GM21447 (cell line): ENCODE data around the gene WDFY1.
"Not testable (repeated sequence)": the region's sequence is repeated elsewhere in the genome, so short reads cannot be mapped to it uniquely, and the experiment has no call there.

Experiments
- ATAC-seq: cut with Tn5 transposase; IDR thresholded peaks from one replicate; pipeline ENCODE4 v1.9.1; 2021; ENCODE audit not compliant: unreplicated experiment

WDFY1 gene

DNA sequence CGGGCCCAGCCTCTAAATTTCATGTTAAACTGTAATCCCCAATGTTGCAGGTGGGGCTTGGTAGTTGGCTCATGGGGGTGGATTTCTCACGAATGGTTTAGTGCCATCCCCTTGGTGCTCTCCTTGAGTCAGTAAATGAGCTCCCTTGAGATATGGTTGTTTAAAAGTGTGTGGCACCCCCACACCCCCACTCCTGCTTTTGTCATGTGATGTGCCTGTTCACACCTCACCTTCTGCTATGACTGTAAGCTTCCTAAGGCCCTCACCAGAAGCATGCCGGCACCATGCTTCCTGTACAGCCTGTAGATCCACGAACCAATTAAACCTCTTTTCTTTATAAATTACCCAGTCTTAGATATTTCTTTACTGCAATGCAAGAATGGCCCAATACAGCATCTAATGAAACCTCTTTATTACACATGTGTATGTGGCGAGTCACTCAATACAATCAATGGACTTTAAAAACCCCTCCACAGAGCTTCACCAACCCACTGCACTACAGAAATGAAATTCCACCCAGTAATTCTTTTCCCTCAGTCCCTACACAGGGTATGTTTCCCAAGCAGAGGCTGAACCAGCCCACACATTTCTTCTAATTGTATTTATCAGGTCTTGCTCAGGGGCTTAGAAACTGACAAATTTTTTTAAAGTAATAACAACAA is 47.3 kb downstream of the WDFY1 start:
- ATAC-seq, result no peak

- ATAC-seq, result peak; percentile 66
Measured at GRCh38 chr2:223896833-223897311, 48.3 kb downstream of the WDFY1 start.

- no peak for ATAC-seq
Measured at GRCh38 chr2:223894968-223895367, 50.2 kb downstream of the WDFY1 start.

DNA sequence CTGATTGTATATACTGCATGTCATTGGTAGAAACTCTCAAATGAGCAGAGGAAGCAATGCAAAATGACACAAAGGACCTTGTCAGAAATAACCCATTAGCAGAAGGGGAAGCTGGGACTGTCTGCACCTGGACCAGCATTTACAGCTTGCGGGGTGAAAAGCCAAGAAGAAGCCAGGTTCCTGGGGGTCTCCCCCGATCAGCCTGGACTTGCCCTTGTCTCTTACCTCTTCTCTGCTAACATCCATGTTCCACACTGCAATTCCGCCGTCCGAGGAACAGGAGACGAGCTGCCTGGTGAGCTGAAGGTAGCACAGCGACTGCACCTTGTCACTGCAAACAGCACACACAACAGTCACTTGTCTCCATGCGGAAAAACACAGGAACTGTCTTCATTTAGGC is 51.1 kb downstream of the WDFY1 start:
- ATAC-seq, result no peak

GRCh38 chr2:223890721-223891120 is 54.4 kb downstream of the WDFY1 start:
- ATAC-seq, result no peak

DNA sequence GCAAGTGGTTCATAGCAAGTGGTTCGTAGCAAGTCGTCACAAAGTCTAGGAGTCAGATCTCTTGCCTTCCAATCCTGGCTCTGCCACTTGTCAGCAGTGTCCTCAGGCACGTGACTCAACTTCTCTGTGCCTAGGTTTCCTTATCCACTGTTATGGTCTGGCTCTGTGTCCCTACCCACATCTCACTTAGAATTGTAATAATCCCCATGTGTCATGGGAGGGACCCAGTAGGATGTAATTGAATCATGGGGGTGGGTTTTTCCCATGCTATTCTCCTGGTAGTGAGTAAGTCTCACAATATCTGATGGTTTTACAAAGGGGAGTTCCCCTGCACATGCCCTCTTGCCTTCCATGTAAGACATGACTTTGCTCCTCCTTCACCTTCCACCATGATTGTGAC is 55.9 kb downstream of the WDFY1 start:
- no peak for ATAC-seq

DNA sequence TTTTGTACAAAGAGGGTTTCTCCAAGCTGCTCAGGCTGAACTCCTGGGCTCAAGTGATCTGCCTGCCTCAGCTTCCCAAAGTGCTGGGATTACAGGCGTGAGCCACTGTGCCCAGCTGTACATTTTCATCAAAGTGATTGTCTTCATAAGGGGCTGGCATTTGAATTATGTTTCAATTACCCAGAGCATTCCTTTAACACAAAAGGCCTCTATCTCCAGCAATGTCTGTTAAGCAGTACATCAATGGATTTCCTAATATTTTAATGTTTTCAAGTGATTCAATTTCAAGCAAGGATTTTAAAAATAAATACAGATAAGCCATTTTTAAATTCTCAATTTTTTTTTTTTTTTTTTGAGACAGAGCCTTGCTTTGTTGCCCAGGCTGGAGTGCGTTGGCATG is 56.9 kb downstream of the WDFY1 start:
- ATAC-seq, result no peak

- no peak for ATAC-seq
Measured at GRCh38 chr2:223887127-223887526, 58.0 kb downstream of the WDFY1 start.

GRCh38 chr2:223886726-223887125 is 58.4 kb downstream of the WDFY1 start:
- ATAC-seq, result no peak

GRCh38 chr2:223884399-223884798 is 60.7 kb downstream of the WDFY1 start:
- peak; percentile 88 for ATAC-seq

DNA sequence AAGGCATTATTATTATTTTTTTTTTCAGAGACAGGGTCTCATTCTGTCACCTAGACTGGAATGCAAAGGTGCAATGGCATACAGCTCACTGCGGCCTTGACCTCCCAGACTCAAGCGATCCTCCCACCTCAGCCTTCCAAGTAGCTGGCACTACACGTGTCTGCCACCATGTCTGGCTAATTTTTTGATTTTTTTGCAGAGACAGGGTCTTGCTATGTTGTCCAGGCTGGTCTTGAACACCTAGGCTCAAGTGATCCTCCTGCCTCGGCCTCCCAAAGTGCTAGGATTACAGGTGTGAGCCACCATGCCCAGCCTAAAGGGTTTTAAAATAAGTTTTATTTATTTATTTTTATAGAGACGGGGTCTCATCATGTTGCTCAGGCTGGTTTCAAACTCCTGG is 62.4 kb downstream of the WDFY1 start:
- ATAC-seq, result no peak

GRCh38 chr2:223880796-223881195 is 64.3 kb downstream of the WDFY1 start:
- no peak for ATAC-seq

DNA sequence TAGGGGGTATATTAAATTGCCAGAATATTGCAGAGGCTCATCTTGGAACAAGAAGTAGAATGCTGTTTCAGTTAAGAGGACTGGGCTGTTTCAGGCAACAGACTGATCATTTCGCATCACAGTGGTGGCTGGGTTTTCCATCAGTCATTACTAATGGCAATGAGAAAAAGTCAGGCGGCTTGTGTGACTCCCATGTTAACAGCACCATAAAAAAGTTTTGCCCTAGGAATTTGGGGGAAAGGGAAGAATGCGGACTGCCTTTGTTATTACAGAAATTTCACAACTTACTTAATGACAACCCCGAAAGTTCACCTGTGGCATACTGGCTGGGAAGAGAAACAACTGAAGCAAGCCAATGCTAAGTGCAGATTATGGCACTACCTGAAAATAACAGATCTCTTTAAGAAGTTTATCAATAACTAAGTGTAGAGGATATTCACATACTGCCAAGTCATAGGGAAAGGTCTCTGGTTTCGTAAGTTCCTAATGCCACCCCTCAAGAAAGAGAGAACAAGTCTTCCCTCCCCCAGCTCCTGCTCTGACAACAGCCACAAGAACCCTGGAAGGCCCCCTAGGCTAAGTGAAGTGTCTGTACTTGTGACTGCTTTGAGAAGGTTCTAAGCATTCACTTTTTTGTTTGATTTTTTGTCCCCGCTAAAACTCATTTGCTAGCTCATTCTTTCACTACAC is 67.3 kb downstream of the WDFY1 start:
- ATAC-seq, result peak; percentile 75

DNA sequence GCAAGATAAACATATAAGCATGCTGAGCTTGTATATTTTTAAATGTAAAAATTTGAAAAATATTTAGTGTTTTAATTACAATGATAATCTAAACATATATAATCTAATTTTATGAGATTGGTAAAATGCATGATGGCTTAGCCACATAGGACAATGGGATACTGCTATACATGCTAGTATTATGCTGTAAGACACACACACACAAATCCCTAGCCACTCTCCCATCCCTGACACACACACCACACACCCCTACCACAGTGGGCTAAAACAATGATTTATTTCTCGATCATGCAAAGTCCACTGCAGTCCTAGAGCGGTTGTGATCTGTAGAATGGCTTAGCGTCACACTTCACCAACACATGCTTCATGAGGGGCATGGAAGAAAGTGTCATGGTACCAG is 71.5 kb downstream of the WDFY1 start:
- ATAC-seq, result no peak

DNA sequence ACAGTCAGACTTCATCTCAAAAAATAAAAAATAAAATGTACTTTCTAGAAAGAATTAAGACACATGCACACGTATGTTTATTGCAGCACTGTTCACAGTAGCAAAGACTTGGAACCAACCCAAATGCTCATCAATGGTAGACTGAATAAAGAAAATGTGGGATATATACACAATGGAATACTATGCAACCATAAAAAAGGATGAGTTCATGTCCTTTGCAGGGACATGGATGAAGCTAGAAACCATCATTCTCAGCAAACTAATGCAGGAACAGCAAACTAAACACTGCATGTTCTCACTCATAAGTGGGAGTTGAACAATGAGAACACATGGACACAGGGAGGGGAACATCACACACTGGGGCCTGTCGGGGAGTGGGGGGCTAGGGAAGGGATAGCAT is 72.4 kb downstream of the WDFY1 start:
- ATAC-seq, result not testable (repeated sequence)

GRCh38 chr2:223871661-223872060 is 73.5 kb downstream of the WDFY1 start:
- ATAC-seq, result not testable (repeated sequence)

DNA sequence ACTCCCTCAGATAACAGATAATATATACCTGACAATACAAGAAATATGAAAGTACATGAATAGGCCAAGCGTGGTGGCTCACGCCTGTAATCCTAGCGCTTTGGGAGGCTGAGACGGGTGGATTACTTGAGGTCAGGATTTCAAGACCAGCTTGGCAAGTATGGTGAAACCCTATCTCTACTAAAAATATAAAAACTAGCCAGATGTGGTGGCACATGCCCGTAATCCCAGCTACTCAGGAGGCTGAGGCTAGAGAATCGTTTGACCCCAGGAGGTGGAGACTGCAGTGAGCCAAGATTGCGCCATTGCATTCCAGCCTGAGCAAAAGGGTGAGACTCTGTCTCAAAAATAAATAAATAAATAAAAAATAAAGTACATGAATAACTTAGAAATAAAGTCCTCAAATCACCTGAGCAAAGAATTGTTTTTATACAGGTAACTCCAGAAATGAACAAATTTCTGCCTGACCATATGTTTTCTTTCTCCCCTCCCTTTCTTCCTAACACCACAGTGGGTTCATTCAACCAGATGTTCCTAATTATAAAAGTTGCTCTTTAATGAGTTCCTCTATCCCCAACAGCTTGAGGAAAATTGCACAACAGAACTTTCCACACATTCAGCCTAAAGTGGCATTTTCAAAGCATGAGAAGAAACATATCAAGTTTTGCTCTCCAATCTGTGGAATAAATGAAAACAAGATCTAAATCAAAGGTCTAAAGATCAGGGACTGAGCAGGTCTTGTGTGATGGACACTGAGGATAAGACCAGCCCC is 74.1 kb downstream of the WDFY1 start:
- ATAC-seq, result no peak

- peak; percentile 83 for ATAC-seq
Measured at GRCh38 chr2:223868005-223868404, 77.1 kb downstream of the WDFY1 start.

DNA sequence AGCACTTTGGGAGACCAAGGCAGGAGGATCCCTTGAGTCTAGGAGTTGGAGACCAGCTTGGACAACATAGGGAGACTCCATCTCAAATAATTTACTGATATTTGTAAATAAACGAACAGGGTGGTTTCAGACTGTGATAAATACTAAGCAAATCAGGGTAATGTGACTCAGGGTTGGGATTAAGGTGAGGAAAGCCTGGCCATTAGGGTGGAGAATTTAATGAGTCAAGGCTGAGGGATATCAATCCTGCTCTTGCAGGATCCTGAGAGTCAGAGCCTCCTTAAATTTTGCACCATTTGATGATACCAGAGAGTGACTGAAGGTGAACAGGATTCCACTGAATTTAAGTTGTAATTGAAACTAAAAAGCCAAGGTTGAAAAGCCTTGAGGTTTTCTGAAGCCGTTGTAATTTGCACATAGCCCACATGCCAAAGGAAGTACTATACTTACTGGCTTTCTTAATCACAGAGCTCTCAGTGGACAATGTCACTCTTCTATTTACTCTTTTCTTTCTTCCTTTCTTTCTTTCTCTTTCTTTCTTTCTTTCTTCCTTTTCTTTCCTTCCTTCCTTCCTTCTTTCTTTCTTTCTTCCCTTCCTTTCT is 79.1 kb downstream of the WDFY1 start:
- ATAC-seq, result peak; percentile 38

DNA sequence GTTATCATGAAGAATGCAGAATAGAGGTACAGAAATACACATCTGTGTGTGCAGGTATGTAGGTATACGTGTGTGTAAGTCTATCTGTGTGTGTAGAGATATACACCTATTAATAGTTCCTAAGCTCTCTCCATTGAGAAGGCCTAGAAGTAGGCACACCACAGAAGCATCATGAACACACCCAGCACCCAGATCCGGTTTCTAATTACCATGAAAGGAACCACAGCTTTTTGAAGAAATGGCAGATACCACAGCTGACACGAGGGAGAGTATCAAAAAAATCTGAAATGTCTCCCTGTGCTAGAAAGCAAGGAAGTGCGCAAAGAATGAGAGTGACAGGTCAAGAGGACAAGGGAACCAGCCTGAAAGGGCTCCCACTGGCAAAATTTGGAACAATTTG is 80.0 kb downstream of the WDFY1 start:
- no peak for ATAC-seq

DNA sequence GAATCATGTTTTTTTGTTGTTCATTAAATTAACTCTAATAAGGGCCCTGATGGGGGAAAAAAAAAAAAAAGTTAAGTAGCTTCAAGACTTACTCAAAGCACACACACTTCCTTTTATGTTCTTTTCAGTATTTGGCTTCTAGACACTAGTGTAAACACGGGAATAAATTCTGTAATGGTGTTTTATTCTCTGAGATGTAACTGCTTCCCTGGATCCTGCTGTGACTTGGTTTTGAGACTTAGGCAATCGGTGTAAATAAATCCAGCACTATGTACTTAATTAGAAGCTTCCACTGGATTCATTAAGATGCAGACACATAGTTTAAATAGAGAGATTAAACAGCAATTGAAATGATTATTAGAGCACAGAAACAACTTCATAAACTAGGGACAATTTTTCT is 81.6 kb downstream of the WDFY1 start:
- ATAC-seq, result no peak
